Measurements from ENCODE around the gene SH3BP2. TPM values are rescaled to one million over a fixed set of nuclear protein-coding genes. Genes with fewer than 3 reads are reported as not detected.
A peak's percentile ranks its signal among the peaks of the same experiment; 100 is the strongest.

SH3BP2 gene
- total and polyA plus RNA-seq, 10 of the 15 experiments (the other 5 are each of a cell fraction or from before 2014, with no cell fraction given): 1.1 to 61.8 (median 23.9) TPM

DNA sequence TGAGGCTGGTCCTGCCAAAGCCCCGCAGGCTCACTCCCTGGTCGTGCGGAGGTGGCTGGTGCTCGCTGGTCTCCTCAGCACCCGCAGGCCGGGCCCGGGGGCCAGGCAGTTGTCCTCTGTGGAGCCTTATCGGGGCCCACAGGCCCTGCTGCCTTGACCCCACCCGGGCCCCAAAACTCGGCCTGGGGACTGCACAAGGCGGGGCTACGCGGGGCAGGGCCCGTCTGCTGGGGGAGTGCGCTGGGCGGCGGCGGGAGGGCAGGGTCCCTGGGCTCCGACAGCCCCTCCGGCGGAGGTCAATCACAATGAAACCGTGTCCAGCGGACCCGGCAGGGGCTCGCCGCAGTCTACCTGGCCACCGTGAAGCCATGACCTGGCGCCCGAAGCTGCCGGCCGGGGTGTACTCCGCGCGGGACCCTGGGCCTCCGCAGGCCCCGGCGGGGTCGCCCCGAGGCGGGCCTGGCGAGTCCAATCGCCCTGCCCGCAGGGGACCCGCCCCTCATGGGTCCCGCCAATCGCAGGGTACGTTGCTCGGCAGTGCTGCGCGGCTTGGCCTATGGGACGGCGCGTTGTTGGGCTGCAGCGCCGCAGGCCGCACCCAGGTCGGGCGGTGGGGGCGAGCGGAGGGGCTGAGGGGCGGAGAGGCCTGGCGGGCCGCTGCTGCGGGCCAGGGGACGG is 50.5 kb downstream of the SH3BP2 start, which contains the start of gene ADD1 (continued):
- TF ChIP-seq POU2F2 (IDR thresholded peaks at IDR 0.05; ENCODE audit: borderline replicate concordance, low read depth, low read length) (0 out of 3 replicates have a peak, but pooled peaks have one; percentile 34), ZSCAN29 (IDR thresholded peaks at IDR 0.05) (no peak), PBX3 (IDR thresholded peaks at IDR 0.05; ENCODE audit: insufficient replicate concordance, low read depth, low read length) (no peak), ZZZ3 (IDR thresholded peaks at IDR 0.05; ENCODE audit: control insufficient read depth, insufficient read length, low read depth) (no peak), NR2C2 (IDR thresholded peaks at IDR 0.05; ENCODE audit: borderline replicate concordance, control insufficient read depth, insufficient read length, low read depth) (no peak), HCFC1 (IDR thresholded peaks at IDR 0.05; ENCODE audit: low read length) (peak; percentile 46; the same call in 1 of the 2 replicates), EGR1 (IDR thresholded peaks at IDR 0.05; ENCODE audit: borderline replicate concordance in 1 of 2, low read depth in 2 of 2, low read length in 2 of 2) (no peak), POLR2AphosphoS2 (IDR thresholded peaks at IDR 0.05; ENCODE audit: low read depth, low read length) (peak; percentile 67; the same call in 1 of the 2 replicates), BCL11A (IDR thresholded peaks at IDR 0.05; ENCODE audit: low read depth, low read length) (no peak), NRF1 (conservative IDR thresholded peaks at IDR 0.05; ENCODE audit: low read depth, low read length) (0 out of 2 replicates have a peak, but pooled peaks have one; percentile 12), CBX3 (IDR thresholded peaks at IDR 0.05; ENCODE audit: borderline replicate concordance, low read depth) (no peak), MEF2B (IDR thresholded peaks at IDR 0.05; ENCODE audit: partially characterized antibody, poor library complexity, severe bottlenecking) (peak; percentile 19), RBBP5 (conservative IDR thresholded peaks at IDR 0.05) (no peak), GATAD2B (conservative IDR thresholded peaks at IDR 0.05; ENCODE audit: low read depth) (peak; percentile 97), SMAD5 (IDR thresholded peaks at IDR 0.05; ENCODE audit: low read depth) (peak; percentile 61; the same call in 1 of the 2 replicates), POLR2AphosphoS5 (IDR thresholded peaks at IDR 0.05; ENCODE audit: low read length) (no peak), ATF7 (IDR thresholded peaks at IDR 0.05; ENCODE audit: low read depth) (no peak), FOXK2 (IDR thresholded peaks at IDR 0.05) (no peak), NFYA (IDR thresholded peaks at IDR 0.05; ENCODE audit: borderline replicate concordance, low read depth, low read length) (peak; percentile 34; the same call in 1 of the 2 replicates), CEBPB (IDR thresholded peaks at IDR 0.05; ENCODE audit: borderline replicate concordance in 1 of 2, low read depth in 2 of 2, low read length in 2 of 2) (no peak), YY1 (IDR thresholded peaks at IDR 0.05; ENCODE audit: low read depth, low read length) (0 out of 2 replicates have a peak, but pooled peaks have one; percentile 8), ASH2L (IDR thresholded peaks at IDR 0.05; ENCODE audit: borderline replicate concordance, low read depth) (no peak), RFX5 (IDR thresholded peaks at IDR 0.05; ENCODE audit: low read depth, low read length) (no peak), CREM (IDR thresholded peaks at IDR 0.05; ENCODE audit: low read depth) (no peak), ZNF274 (IDR thresholded peaks at IDR 0.05; ENCODE audit: insufficient read depth, insufficient read length) (no peak), IRF4 (IDR thresholded peaks at IDR 0.05; ENCODE audit: low read depth, low read length) (no peak), TAF1 (IDR thresholded peaks at IDR 0.05; ENCODE audit: borderline replicate concordance, low read depth, low read length) (peak; percentile 29; the same call in 1 of the 2 replicates), CHD1 (IDR thresholded peaks at IDR 0.05; ENCODE audit: low read depth, low read length) (no peak)
- TF ChIP-seq, protein P1, sequence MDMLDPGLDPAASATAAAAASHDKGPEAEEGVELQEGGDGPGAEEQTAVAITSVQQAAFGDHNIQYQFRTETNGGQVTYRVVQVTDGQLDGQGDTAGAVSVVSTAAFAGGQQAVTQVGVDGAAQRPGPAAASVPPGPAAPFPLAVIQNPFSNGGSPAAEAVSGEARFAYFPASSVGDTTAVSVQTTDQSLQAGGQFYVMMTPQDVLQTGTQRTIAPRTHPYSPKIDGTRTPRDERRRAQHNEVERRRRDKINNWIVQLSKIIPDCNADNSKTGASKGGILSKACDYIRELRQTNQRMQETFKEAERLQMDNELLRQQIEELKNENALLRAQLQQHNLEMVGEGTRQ (IDR thresholded peaks at IDR 0.05; ENCODE audit: borderline replicate concordance, low read depth, low read length): no peak
